ENCODE data around the gene TMEM91. TPM values are rescaled to one million over a fixed set of nuclear protein-coding genes. Genes with fewer than 3 reads are reported as not detected.

The TMEM91 gene
- 2.7 and 3.5 TPM in 2 replicates for total RNA-seq

DNA sequence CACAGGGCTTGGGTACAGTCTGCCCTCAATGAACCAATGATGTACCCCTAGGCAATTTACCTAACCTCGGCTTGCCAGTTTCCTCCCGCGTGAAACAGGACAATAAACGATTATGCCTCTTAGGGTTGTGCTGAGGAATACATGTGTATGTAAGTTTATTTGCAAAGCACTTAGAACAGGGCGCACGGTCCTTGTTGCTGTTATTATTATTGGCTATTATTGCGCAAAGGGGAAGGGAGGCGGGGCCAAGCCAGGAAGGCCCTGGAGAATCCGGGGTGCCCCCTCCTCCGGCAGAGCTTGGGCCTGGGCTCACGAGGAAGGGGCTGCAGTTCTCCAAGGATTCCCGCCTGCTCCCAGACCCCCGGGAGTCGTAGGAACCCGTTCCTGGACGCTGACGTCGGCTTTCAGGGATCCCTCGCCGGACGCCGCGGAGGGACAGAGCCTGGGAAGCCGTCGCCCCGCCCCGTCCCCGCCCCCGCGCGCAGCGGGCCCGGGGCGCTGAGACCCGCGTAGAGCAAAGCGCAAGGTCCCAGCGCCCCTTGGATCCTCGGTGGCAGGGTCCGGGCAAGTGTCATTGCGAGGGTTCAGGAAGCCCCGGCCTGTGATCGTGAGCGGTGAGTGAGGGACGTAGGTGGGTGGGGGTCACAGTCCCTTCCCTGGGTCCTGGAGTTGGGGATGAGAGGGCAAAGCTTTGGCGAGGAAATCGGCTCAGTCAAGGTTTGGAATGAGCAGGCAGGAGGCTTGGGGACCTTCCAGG, at the start of gene TMEM91:
Gene TMEM91, plus strand, starts transcription at position 293 of the 757 bp plus-strand sequence. CDS start 1,777 bp downstream, outside the sequence.
- no peak for DNase-seq (ENCODE audit: low read depth)
- TF ChIP-seq CTCF (conservative IDR thresholded peaks at IDR 0.05; ENCODE audit: low read depth, low read length) = no peak
- peak within 1 kb of the TSS; percentile 58 for H3K4me3 ChIP-seq (ENCODE audit: low read depth, low read length)

DNA sequence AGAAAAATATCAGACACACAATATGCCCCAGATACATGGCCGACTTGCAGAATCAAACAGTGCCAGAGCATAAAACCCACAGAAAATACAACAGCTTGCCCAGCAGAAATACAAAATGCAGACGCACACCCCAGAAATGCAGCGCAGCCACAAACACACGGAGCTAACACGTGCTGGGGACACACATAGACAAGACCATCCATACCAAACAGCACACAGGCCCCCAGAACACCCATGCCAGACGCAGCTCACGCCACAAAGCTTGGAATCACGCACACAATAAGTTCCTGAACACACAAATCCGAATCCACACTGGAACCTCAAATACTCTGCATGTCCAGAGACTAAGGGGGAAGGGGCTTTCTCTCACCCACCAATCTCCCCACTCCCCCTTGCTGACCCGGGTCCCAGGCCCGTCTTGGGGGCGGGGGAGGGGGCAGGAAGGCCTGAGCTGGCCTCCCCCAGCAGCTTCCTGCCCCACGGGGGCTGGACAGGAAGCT, 49.2 kb upstream of the TMEM91 start:
- peak overlapping the region; percentile 46 for H3K4me3 ChIP-seq (ENCODE audit: low read depth, low read length)
- no peak for DNase-seq (ENCODE audit: low read depth)
- TF ChIP-seq CTCF (conservative IDR thresholded peaks at IDR 0.05; ENCODE audit: low read depth, low read length) = no peak

DNA sequence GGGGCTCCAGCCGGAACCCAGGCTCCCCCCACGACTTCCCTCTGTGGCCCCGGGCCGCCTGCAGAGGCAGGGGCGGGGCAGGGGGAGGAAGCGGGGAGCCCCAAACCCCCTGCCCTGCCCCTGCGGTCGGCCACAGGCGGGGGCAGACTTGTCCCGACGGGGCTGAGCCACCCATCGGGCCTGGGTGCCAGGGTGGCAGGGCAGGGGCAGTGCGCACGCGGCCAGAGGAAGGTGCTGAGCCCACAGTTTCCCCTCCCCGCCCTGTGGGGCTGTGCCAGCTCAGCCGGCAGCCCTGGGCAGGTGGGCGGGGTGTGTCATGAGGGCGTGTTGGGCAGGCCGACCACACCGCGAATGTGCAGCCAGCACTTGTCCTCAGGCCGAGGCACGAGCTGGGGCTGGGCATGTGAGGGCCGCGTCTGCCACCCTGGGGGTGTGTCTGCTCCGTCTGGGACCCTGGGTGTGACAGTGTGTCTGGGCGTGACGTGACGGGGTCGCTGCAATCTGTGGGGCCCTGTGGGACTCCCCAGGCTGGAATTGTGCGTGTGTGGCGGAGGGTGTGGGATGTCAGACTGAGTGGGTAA, 48.7 kb upstream of the TMEM91 start:
- DNase-seq (ENCODE audit: low read depth) = no peak
- TF ChIP-seq CTCF (conservative IDR thresholded peaks at IDR 0.05; ENCODE audit: low read depth, low read length) = no peak
- peak overlapping the region; percentile 46 for H3K4me3 ChIP-seq (ENCODE audit: low read depth, low read length)

DNA sequence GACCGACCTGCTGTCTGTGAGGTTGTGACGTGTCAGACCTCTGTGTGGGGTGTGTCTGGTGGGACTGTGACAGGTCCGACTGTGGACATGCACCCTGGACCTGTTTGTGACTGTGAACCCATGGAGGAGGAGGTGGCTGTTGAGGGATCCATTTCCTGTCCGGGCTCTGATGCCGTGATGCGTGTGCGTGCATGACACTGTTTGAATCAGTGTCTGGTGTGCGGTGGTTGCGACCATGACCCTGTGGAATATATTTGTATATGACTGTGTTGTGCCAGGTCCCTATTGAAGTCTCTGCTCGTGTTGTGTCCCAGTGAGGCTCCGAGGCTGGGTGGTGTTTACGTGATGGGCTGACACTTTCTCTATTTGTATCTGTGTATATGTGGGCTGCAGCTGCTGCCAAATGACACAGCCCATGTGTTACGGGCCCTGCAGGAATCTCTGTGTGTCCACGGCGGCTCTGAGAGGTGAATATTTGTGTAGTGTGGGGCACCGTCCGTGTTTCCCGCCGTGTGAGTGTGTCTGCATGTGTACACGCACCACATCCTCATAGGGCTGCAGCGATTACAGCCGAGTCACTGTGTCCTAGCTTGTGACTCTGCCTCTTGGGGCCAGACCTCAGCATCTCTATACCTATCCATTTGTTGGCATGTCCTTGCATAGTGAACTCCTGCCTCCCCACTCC, 48.0 kb upstream of the TMEM91 start:
- no peak for TF ChIP-seq CTCF (conservative IDR thresholded peaks at IDR 0.05; ENCODE audit: low read depth, low read length)
- DNase-seq (ENCODE audit: low read depth) = no peak
- no peak overlapping the region for H3K4me3 ChIP-seq (ENCODE audit: low read depth, low read length)

- H3K4me3 ChIP-seq (ENCODE audit: low read depth, low read length) = no peak overlapping the region
- TF ChIP-seq CTCF (conservative IDR thresholded peaks at IDR 0.05; ENCODE audit: low read depth, low read length) = no peak
- DNase-seq (ENCODE audit: low read depth) = no peak
Measured at GRCh38 chr19:41328842-41329225, 47.5 kb upstream of the TMEM91 start.

- TF ChIP-seq CTCF (conservative IDR thresholded peaks at IDR 0.05; ENCODE audit: low read depth, low read length) = no peak
- no peak for DNase-seq (ENCODE audit: low read depth)
- H3K4me3 ChIP-seq (ENCODE audit: low read depth, low read length) = no peak overlapping the region
Measured at GRCh38 chr19:41330481-41330880, 45.9 kb upstream of the TMEM91 start.
